H9 (cell line): ENCODE data around the gene KCNAB2. TPM values are rescaled to one million over a fixed set of nuclear protein-coding genes. Genes with fewer than 3 reads are reported as not detected.

Experiments used
- DNase-seq: peaks from one replicate; pipeline ENCODE4 v3.0.0-alpha.2; 2017
- H2AFZ ChIP-seq: one replicate; pipeline ENCODE4 v1.6.1; 2013; ENCODE audit warnings: mild to moderate bottlenecking, low read length, control low read depth, moderate library complexity
- H2AK5ac ChIP-seq: 2 replicates; pipeline ENCODE4 v1.6.1; 2013; ENCODE audit warnings: low read length, control low read depth, mixed read lengths; ENCODE audit not compliant: insufficient read length
- H2BK120ac ChIP-seq: one replicate; pipeline ENCODE4 v1.6.1; 2013; ENCODE audit warnings: low read depth, mild to moderate bottlenecking, low read length, control low read depth, inconsistent platforms; ENCODE audit not compliant: poor library complexity, severe bottlenecking
- H2BK12ac ChIP-seq: 2 replicates; pipeline ENCODE4 v1.6.1; 2013; ENCODE audit warnings: low read length, control low read depth, mixed read lengths, low read depth; ENCODE audit not compliant: insufficient read length
- H2BK15ac ChIP-seq: 2 replicates; pipeline ENCODE4 v1.6.1; 2013; ENCODE audit warnings: low read depth, low read length, control low read depth
- H2BK20ac ChIP-seq: one replicate; pipeline ENCODE4 v1.6.1; 2013; ENCODE audit warnings: low read depth, mild to moderate bottlenecking, low read length, control low read depth, inconsistent platforms; ENCODE audit not compliant: poor library complexity, severe bottlenecking
- H2BK5ac ChIP-seq: 2 replicates; pipeline ENCODE4 v1.6.1; 2013; ENCODE audit warnings: low read length, control low read depth, mixed read lengths; ENCODE audit not compliant: insufficient read length
- H3K14ac ChIP-seq: 2 replicates; pipeline ENCODE4 v1.6.1; 2013; ENCODE audit warnings: low read length, control low read depth; ENCODE audit not compliant: insufficient read depth
- H3K18ac ChIP-seq: 2 replicates; pipeline ENCODE4 v1.6.1; 2013; ENCODE audit warnings: low read depth, mild to moderate bottlenecking, mixed read lengths, low read length, control low read depth; ENCODE audit not compliant: insufficient read length
- H3K23ac ChIP-seq: 2 replicates; pipeline ENCODE4 v1.6.1; 2013; ENCODE audit warnings: low read length, control low read depth, mixed read lengths, low read depth; ENCODE audit not compliant: insufficient read length
- H3K23me2 ChIP-seq: 2 replicates; pipeline ENCODE4 v1.6.1; 2013; ENCODE audit warnings: low read depth, mild to moderate bottlenecking, mixed read lengths, low read length, control low read depth; ENCODE audit not compliant: insufficient read length, poor library complexity, severe bottlenecking
- H3K27ac ChIP-seq: 2 replicates; pipeline ENCODE4 v1.5.1; 2013; ENCODE audit warnings: low read length, control low read depth, mixed read lengths, low read depth; ENCODE audit not compliant: insufficient read length
- H3K27me3 ChIP-seq: 2 replicates; pipeline ENCODE4 v1.6.1; 2013; ENCODE audit warnings: low read length, control low read depth, inconsistent platforms; ENCODE audit not compliant: insufficient read depth
- H3K4ac ChIP-seq: 2 replicates; pipeline ENCODE4 v1.6.1; 2013; ENCODE audit warnings: low read depth, mild to moderate bottlenecking, control low read depth, inconsistent platforms, low read length, moderate library complexity
- H3K4me1 ChIP-seq: 2 replicates; pipeline ENCODE4 v1.6.1; 2013; ENCODE audit warnings: low read length, control low read depth, inconsistent platforms; ENCODE audit not compliant: insufficient read depth
- H3K4me2 ChIP-seq: 2 replicates; pipeline ENCODE4 v1.6.1; 2013; ENCODE audit warnings: low read length, control low read depth, mixed read lengths; ENCODE audit not compliant: insufficient read length, insufficient read depth
- H3K56ac ChIP-seq: 2 replicates; pipeline ENCODE4 v1.6.1; 2013; ENCODE audit warnings: low read depth, mild to moderate bottlenecking, mixed read lengths, low read length, control low read depth; ENCODE audit not compliant: insufficient read length
- H3K79me1 ChIP-seq: 2 replicates; pipeline ENCODE4 v1.6.1; 2013; ENCODE audit warnings: low read depth, mild to moderate bottlenecking, moderate library complexity, low read length, control low read depth, inconsistent platforms; ENCODE audit not compliant: insufficient read depth, poor library complexity, severe bottlenecking
- H3K79me2 ChIP-seq: 2 replicates; pipeline ENCODE4 v1.6.1; 2013; ENCODE audit warnings: low read length, control low read depth, inconsistent platforms; ENCODE audit not compliant: insufficient read depth
- H3K9ac ChIP-seq: 2 replicates; pipeline ENCODE4 v1.6.1; 2013; ENCODE audit warnings: low read length, control low read depth, mixed read lengths; ENCODE audit not compliant: insufficient read length; ENCODE audit errors: extremely low read depth
- H3K9me3 ChIP-seq: one replicate; pipeline ENCODE4 v1.6.1; 2013; ENCODE audit warnings: low read depth, low read length, inconsistent platforms; ENCODE audit not compliant: control insufficient read depth
- H3T11ph ChIP-seq: one replicate; pipeline ENCODE4 v1.6.1; 2013; ENCODE audit warnings: mild to moderate bottlenecking, low read length, control low read depth, inconsistent platforms
- H4K20me1 ChIP-seq: one replicate; pipeline ENCODE4 v1.6.1; 2013; ENCODE audit not compliant: control insufficient read depth, insufficient read length, insufficient read depth
- H4K5ac ChIP-seq: 2 replicates; pipeline ENCODE4 v1.6.1; 2013; ENCODE audit warnings: low read depth, mild to moderate bottlenecking, mixed read lengths, low read length, control low read depth; ENCODE audit not compliant: insufficient read length
- H4K8ac ChIP-seq: replicated peaks from 2 replicates; pipeline ENCODE4 v1.6.1; 2013; ENCODE audit warnings: low read length, control low read depth, mixed read lengths, low read depth; ENCODE audit not compliant: insufficient read length
- H4K91ac ChIP-seq: 2 replicates; pipeline ENCODE4 v1.6.1; 2013; ENCODE audit warnings: low read depth, mild to moderate bottlenecking, moderate library complexity, mixed read lengths, low read length, control low read depth; ENCODE audit not compliant: insufficient read length
- H3K27ac Mint-ChIP-seq, 3 experiments: 2 replicates in 2 of 3; 3 replicates in 1 of 3; pipeline ENCODE4 v1.8.0; 2020 to 2021; ENCODE audit warnings: mixed read lengths in 3 of 3, mild to moderate bottlenecking in 1 of 3, moderate library complexity in 1 of 3
- H3K27me3 Mint-ChIP-seq: 2 replicates; pipeline ENCODE4 v1.8.0; 2021; ENCODE audit warnings: low read depth, mild to moderate bottlenecking, moderate library complexity, mixed read lengths
- H3K36me3 Mint-ChIP-seq, 3 experiments: 2 replicates in 2 of 3; 3 replicates in 1 of 3; pipeline ENCODE4 v1.8.0; 2020 to 2021; ENCODE audit warnings: low read depth in 3 of 3, mixed read lengths in 3 of 3; ENCODE audit not compliant: insufficient read depth in 1 of 3
- H3K4me1 Mint-ChIP-seq, 2 experiments: 2 replicates each; pipeline ENCODE4 v1.8.0; 2020; ENCODE audit warnings: mixed read lengths in 2 of 2
- H3K4me3 Mint-ChIP-seq, 2 experiments: 2 replicates in 1 of 2; 3 replicates in 1 of 2; pipeline ENCODE4 v1.8.0; 2020 to 2021; ENCODE audit warnings: mild to moderate bottlenecking in 2 of 2, mixed read lengths in 2 of 2, moderate library complexity in 1 of 2
- H3K9me3 Mint-ChIP-seq, 2 experiments: 2 replicates in 1 of 2; 3 replicates in 1 of 2; pipeline ENCODE4 v1.8.0; 2020; ENCODE audit warnings: mild to moderate bottlenecking in 2 of 2, mixed read lengths in 2 of 2, moderate library complexity in 1 of 2
- CTCF ChIP-seq: fragments of 200-600 bp; sonication (generic); conservative IDR thresholded peaks from 3 replicates; pipeline ENCODE4 v1.8.0; 2021; ENCODE audit warnings: antibody characterized with exemption, mild to moderate bottlenecking
- WGBS: extraction: QIAGEN DNeasy Blood & Tissue Kit; methylation state at CpG from one replicate; pipeline ENCODE4 v1.1.7; 2013; ENCODE audit warnings: missing lambda C conversion rate, low lambda C conversion rate, mixed read lengths; ENCODE audit not compliant: insufficient read length; ENCODE audit errors: extremely low coverage; 5-methylcytosine and 5-hydroxymethylcytosine counted together
- total RNA-seq: library from RNA; stranded (reverse); gene quantifications from 2 replicates; pipeline ENCODE4 v1.2.1, GENCODE V29; 2021

KCNAB2 gene
- total RNA-seq, 1 experiment from 2014 or later, result 8.3 TPM

GRCh38 chr1:6108937-6109614 is 63.4 kb downstream of the KCNAB2 start:
- H3K27me3 ChIP-seq, result no peaks in the 10 kb centered on the region
- no peak overlapping the region for H3K4me3 Mint-ChIP-seq
- no peak overlapping the region for H2BK120ac ChIP-seq
- peaks cover 3% of the 10 kb centered on the region for H4K20me1 ChIP-seq
- peaks cover 3 to 6% of the 10 kb centered on the region in 2 experiments; a peak in 4 of 5 replicates for H3K9me3 Mint-ChIP-seq
- no peak overlapping the region for H4K8ac ChIP-seq
- H3K79me1 ChIP-seq, result no peaks in the 10 kb centered on the region
- H4K91ac ChIP-seq, result no peak overlapping the region
- no peak overlapping the region for H3K23ac ChIP-seq
- no peak overlapping the region for H2BK12ac ChIP-seq
- no peak overlapping the region for H3K14ac ChIP-seq
- H3K18ac ChIP-seq, result no peak overlapping the region
- no peaks in the 10 kb centered on the region for H3K23me2 ChIP-seq
- no peak overlapping the region for H2AK5ac ChIP-seq
- no peaks in the 10 kb centered on the region for H3K79me2 ChIP-seq
- H3K56ac ChIP-seq, result no peak overlapping the region
- TF ChIP-seq CTCF, result peak; percentile 68
- no peaks in the 10 kb centered on the region for H3K4me1 ChIP-seq
- DNase-seq, result peak; percentile 72
- no peak overlapping the region for H3K27ac Mint-ChIP-seq
- no peak overlapping the region for H3K9ac ChIP-seq
- H4K5ac ChIP-seq, result no peak overlapping the region
- H2BK5ac ChIP-seq, result no peak overlapping the region
- 0 out of 4 replicates have a peak, but pooled peaks cover 0 to 4% of the 10 kb centered on the region in 2 experiments for H3K4me1 Mint-ChIP-seq
- no peak overlapping the region for H3K27ac ChIP-seq
- no peak overlapping the region for H2AFZ ChIP-seq
- H3K36me3 Mint-ChIP-seq, result no peaks in the 10 kb centered on the region; a peak in 1 of 7 replicates
- no peak overlapping the region for H3T11ph ChIP-seq
- H2BK15ac ChIP-seq, result no peak overlapping the region
- H3K27me3 Mint-ChIP-seq, result peaks cover 13% of the 10 kb centered on the region
- no peak overlapping the region for H3K4ac ChIP-seq
- WGBS, result no CpG with 5 or more reads among the region's 15 CpGs
- H3K4me2 ChIP-seq, result no peak overlapping the region
- H3K9me3 ChIP-seq, result no peaks in the 10 kb centered on the region
- H2BK20ac ChIP-seq, result no peak overlapping the region
